Vagina (tissue), 2 donors: Measurements from ENCODE around the gene RMND5A. TPM values are rescaled to one million over a fixed set of nuclear protein-coding genes. Genes with fewer than 3 reads are reported as not detected.

Experiments
- DNase-seq, 2 donors: peaks; one replicate each; pipeline ENCODE4 v3.0.0-alpha.2; 2017; ENCODE audit errors: extremely low spot score in 2 of 2
- H3K27ac ChIP-seq: fragments of 200-600 bp; sonication (generic); one replicate; pipeline ENCODE4 v1.5.1; 2019
- H3K27me3 ChIP-seq: fragments of 200-600 bp; sonication (generic); one replicate; pipeline ENCODE4 v1.5.1; 2019
- H3K36me3 ChIP-seq, 2 donors: fragments of 200-600 bp; sonication (generic); one replicate each; pipeline ENCODE4 v1.5.1; 2017 to 2019
- H3K4me1 ChIP-seq: fragments of 200-600 bp; sonication (generic); one replicate; pipeline ENCODE4 v1.5.1; 2019
- H3K4me3 ChIP-seq, 2 donors: fragments of 200-600 bp; sonication (generic); 1 replicate in 1 of 2; 2 replicates in 1 of 2; pipeline ENCODE4 v1.5.1; 2016 to 2019
- H3K9me3 ChIP-seq: fragments of 200-600 bp; sonication (generic); one replicate; pipeline ENCODE4 v1.5.1; 2019
- CTCF ChIP-seq, 3 experiments: fragments of 450-650 bp in 2 of 3; fragments of 200-600 bp in 1 of 3; sonication (generic) in 1 of 3; IDR thresholded peaks; one replicate each; pipeline ENCODE4 v1.5.1; 2017 to 2019; ENCODE audit warnings: antibody characterized with exemption in 3 of 3, mild to moderate bottlenecking in 2 of 3, moderate library complexity in 2 of 3
- POLR2A ChIP-seq, 2 donors: fragments of 450-650 bp; IDR thresholded peaks; one replicate each; pipeline ENCODE4 v1.6.1; 2017; ENCODE audit warnings: antibody characterized with exemption in 2 of 2, mild to moderate bottlenecking in 2 of 2, moderate library complexity in 2 of 2
- POLR2AphosphoS5 ChIP-seq, 2 donors: sonication (generic); formaldehyde crosslinking; IDR thresholded peaks; one replicate each; pipeline ENCODE4 v1.9.0; 2017; ENCODE audit warnings: antibody characterized with exemption in 2 of 2, mild to moderate bottlenecking in 2 of 2, low read depth in 1 of 2; ENCODE audit not compliant: insufficient read depth in 1 of 2
- intact Hi-C: fragments of 100-400 bp; cut with DNase I; formaldehyde crosslinking; loops from one replicate; pipeline ENCODE4 v1.15.1; 2023
- total RNA-seq: library from RNA; depleted of rRNA; stranded (reverse); fragments of >200 nt; gene quantifications from one replicate; pipeline ENCODE4 v1.2.3, GENCODE V29; 2016

Gene RMND5A
- total RNA-seq, 1 donor from 2014 or later = 37.6 TPM

DNA sequence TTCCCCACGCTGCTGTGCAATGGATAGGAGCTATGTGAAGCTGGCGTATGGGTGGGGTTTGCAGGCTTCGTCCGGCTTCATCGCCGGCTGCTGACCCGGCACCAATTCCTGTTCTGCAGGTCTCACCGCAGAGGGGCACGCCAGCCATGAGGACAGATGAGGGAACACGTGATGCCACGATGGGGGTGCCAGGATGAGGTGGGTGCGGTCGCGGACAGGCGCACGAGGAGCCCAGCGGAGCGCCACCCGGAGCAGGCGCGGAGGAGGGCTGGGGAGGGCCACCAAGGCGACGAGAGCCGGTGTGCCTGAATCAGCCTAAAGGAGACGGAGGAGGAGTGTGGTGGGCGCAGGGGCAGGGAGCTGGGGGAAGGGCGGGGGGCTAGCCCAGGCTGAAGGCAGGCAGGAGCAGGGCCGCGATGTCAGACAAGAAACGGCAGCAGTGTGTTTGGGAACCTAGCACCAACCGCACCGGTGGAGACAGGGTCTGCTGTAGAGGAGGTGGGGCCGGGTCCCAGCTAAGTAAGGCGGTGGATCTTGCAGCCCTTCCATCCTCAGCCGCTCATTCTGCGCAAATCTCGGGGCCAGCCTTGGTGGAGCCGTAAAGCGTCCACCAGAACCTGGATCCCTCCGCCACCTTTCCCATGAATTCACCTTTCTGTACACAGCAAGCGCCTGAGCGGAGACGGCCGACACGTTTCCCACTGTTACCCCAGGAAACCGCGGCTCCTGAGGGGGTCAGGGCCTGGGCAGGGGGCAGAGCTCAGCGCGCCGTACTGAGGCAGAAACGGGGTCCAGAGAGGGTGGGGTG lies 87.6 kb downstream of the RMND5A start:
- no peaks in the 10 kb centered on the region for H3K36me3 ChIP-seq
- no peak for DNase-seq
- TF ChIP-seq POLR2AphosphoS5 (IDR thresholded peaks at IDR 0.05; ENCODE audit: insufficient read depth in 1 of 2, low read depth in 1 of 2) (peak; percentile 8 to 38), POLR2A (IDR thresholded peaks at IDR 0.05) (no peak), CTCF (IDR thresholded peaks at IDR 0.05) (no peak)
- peaks cover 8% of the 10 kb centered on the region for H3K27me3 ChIP-seq
- H3K9me3 ChIP-seq = no peaks in the 10 kb centered on the region
- H3K27ac ChIP-seq = peak overlapping the region; percentile 16
- H3K4me1 ChIP-seq = peaks cover 30% of the 10 kb centered on the region
- H3K4me3 ChIP-seq = peak overlapping the region; percentile 35 to 49
- intact Hi-C loops = no loop called here

GRCh38 chr2:86808315-86809161 lies 88.4 kb downstream of the RMND5A start:
- DNase-seq = no peak
- Histone ChIP-seq H3K9me3 (no peaks in the 10 kb centered on the region), H3K4me3 (peak overlapping the region; percentile 35 to 49), H3K4me1 (peaks cover 30% of the 10 kb centered on the region), H3K27ac (peak overlapping the region; percentile 16), H3K27me3 (peaks cover 8% of the 10 kb centered on the region), H3K36me3 (no peaks in the 10 kb centered on the region)
- intact Hi-C loops = no loop called here
- TF ChIP-seq CTCF (IDR thresholded peaks at IDR 0.05) (peak; percentile 87 to 93 (median 90)), POLR2A (IDR thresholded peaks at IDR 0.05) (no peak)

DNA sequence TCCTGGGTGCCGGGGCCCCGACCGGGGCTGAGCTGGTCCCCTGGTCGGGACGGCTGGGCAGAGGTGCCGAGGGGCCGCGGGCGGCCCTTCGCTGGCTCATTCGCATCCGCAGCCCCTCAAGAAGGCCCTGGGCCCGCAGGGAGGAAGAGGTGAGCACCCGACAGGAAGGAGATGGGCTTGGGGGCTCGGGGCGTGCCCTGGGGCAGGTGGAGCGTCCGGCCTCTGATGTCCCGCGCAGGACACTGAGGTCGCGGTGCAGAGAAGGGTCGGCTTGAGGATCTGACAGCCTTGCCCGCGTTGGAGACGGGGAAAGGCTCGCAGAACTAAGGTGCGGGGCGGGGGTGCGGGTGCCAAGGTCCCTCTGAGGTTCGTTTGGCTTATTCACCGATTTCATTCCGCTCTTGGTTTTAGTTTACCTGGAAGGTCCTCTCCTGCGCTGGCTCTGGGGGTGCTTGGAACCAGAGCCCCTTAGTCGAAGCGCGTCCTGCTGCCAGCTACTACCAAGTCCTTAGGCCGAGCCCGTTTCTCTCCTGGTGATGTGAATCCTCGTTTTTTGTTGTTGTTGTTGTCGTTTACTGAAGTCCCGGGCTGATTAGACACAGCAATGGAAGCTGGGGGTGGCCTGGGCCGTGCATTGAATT lies 89.5 kb downstream of the RMND5A start:
- Histone ChIP-seq H3K27me3 (peaks cover 8% of the 10 kb centered on the region), H3K36me3 (no peaks in the 10 kb centered on the region), H3K27ac (no peak overlapping the region), H3K4me3 (peak overlapping the region; percentile 6 to 20), H3K4me1 (peaks cover 30% of the 10 kb centered on the region), H3K9me3 (no peaks in the 10 kb centered on the region)
- no peak for TF ChIP-seq POLR2A (IDR thresholded peaks at IDR 0.05)
- no peak for TF ChIP-seq POLR2AphosphoS5 (IDR thresholded peaks at IDR 0.05; ENCODE audit: insufficient read depth in 1 of 2, low read depth in 1 of 2)
- TF ChIP-seq CTCF (IDR thresholded peaks at IDR 0.05) = no peak
- intact Hi-C loops = no loop called here
- DNase-seq = no peak

- DNase-seq = no peak
- Histone ChIP-seq H3K36me3 (no peaks in the 10 kb centered on the region), H3K27me3 (no peaks in the 10 kb centered on the region), H3K4me3 (no peak overlapping the region), H3K9me3 (no peaks in the 10 kb centered on the region), H3K27ac (no peak overlapping the region), H3K4me1 (no peaks in the 10 kb centered on the region)
- intact Hi-C loops = no loop called here
- TF ChIP-seq CTCF (IDR thresholded peaks at IDR 0.05) = no peak
- TF ChIP-seq POLR2AphosphoS5 (IDR thresholded peaks at IDR 0.05; ENCODE audit: insufficient read depth in 1 of 2, low read depth in 1 of 2) = no peak
- TF ChIP-seq POLR2A (IDR thresholded peaks at IDR 0.05) = no peak
Measured at GRCh38 chr2:86815611-86816010, 95.5 kb downstream of the RMND5A start.
